ENCODE data around the gene SMAP2.

DNA sequence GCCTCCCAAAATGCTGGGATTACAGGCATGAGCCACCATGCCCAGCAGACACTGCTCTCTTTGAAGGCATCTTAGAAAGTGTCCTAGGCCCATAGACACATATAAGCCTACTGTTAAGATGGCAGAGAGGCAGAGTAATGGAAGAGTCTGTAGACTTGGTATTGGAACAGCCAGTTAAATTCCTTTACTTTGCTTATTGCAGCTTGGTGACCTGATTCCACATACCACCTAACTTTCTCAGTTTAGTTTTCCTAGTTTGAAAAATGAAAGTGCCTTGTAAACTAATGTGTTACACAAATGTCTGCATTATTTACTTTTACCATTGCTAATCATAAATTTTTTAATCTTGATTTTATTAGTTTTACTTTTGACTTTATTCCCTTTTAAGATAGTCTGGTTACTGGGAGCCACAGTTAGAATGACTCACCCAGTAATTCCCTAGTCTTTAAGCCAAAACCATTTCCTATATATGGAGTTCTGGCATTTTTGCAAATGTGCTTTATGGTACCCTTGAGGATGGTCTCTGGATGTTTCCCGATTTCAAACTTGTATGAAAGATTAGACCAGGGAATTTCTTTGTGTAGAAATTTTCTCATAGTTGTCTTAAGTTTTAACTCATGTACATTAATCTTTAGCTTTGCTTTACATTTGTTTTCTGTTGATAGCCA is 6.4 kb downstream of the SMAP2 start:
- no peak for TF ChIP-seq REST (IDR thresholded peaks at IDR 0.05; ENCODE audit: low read depth)
- no peak for TF ChIP-seq NFIC (IDR thresholded peaks at IDR 0.05)
- no peak for TF ChIP-seq TEAD4 (IDR thresholded peaks at IDR 0.05)
- TF ChIP-seq TAF1 (IDR thresholded peaks at IDR 0.05; ENCODE audit: low read depth), result no peak
- TF ChIP-seq YY1 (IDR thresholded peaks at IDR 0.05; ENCODE audit: low read depth), result no peak
- TF ChIP-seq FOXM1 (IDR thresholded peaks at IDR 0.05; ENCODE audit: borderline replicate concordance, low read depth), result no peak
- no peak for TF ChIP-seq MAX (IDR thresholded peaks at IDR 0.05)
- no peak for TF ChIP-seq CEBPB (IDR thresholded peaks at IDR 0.05)
- no peak for TF ChIP-seq RAD21 (IDR thresholded peaks at IDR 0.05; ENCODE audit: low read depth)
- TF ChIP-seq EP300 (IDR thresholded peaks at IDR 0.05; ENCODE audit: borderline replicate concordance), result no peak
- TF ChIP-seq CREB1 (IDR thresholded peaks at IDR 0.05; ENCODE audit: low read depth), result no peak
- no peak for TF ChIP-seq USF1 (IDR thresholded peaks at IDR 0.05)
- no peak for TF ChIP-seq EGR1 (IDR thresholded peaks at IDR 0.05)

Measured in Ishikawa (cell line).